GM21390 (cell line): ENCODE data around the gene PTPRN2.
"Not testable (repeated sequence)": the region's sequence is repeated elsewhere in the genome, so short reads cannot be mapped to it uniquely, and the experiment has no call there.

Experiments
- ATAC-seq: cut with Tn5 transposase; IDR thresholded peaks from one replicate; pipeline ENCODE4 v1.9.1; 2021; ENCODE audit not compliant: unreplicated experiment

The PTPRN2 gene

DNA sequence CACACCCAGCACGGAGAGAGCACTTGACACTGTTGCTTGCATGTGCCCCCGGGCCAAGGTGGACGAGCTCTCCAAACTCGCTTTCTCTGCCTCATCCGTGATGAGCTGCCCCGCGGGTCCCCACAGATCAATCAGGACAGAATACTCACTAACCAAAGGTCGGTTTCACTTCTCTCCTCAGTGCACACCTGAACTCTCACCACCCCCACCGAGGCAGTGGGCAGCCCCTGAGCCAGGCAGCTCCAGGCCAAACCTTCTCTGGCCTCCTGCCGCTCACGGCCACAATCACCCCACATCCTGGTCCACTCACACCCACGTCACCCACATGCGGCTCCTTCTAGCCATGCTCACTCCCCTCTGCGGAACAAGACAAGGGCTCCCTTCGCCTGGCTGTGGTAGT is 806.9 kb downstream of the PTPRN2 start:
- ATAC-seq: no peak

DNA sequence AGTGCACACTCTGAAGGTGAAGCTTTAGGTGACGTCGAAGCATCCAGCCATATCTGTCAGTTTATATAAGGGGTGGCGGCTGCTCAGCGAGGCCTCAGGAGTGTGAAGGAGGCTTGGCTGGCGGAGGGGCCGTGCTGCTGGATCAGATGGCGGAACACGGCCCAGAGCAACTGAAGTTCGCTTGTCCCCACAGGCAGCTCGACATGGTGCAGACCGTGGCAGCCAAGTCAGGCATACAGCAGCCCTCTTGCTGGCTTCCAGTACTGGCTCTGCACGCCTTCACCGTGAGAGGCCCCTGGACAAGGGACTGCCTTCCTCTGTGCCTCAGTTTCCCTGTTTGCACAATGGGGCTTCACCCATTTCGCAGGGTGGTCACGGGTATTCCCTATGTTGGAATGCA is 807.3 kb downstream of the PTPRN2 start:
- ATAC-seq: no peak

DNA sequence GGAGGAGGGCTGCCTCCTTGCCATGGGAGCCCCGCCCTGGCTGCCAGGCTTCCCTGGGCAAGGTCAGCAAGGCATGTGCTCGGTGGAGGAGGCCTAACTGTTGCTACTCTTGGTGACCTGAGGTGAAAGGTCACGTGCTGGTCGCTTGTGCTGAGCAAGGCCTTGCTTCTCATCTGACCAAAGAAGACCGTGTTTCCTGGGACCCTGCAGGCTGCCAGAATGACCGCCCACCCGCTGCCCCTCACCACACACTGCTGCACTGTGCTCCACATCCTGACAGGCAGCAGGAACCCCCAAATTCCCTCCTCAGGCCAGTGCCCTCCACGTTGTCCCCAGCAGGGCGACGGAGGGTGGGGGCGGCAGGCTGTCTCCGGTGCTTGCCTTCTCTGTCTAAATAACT is 808.4 kb downstream of the PTPRN2 start:
- ATAC-seq: no peak

DNA sequence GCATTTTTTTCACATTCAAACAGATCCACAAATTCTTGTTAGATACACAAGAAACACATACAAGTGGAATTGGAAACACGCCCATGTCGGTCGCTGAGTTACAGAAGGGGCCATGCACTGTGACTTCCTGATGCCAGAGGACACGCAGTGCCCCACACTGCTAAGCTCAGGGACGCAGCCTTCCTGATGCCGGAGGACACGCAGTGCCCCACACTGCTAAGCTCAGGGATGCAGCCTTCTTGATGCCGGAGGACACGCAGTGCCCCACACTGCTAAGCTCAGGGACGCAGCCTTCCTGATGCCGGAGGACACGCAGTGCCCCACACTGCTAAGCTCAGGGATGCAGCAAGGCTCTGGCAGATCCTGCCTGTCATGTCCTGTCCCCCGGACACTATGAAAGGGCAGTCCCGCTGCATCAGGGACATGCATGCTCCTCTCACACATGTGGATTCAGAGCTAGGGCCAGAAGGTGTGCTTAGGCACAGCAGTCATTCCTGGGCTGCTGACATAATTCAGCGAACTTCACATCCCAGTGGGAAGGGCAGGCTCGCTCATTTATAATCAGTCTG is 810.3 kb downstream of the PTPRN2 start:
- not testable (repeated sequence) for ATAC-seq

DNA sequence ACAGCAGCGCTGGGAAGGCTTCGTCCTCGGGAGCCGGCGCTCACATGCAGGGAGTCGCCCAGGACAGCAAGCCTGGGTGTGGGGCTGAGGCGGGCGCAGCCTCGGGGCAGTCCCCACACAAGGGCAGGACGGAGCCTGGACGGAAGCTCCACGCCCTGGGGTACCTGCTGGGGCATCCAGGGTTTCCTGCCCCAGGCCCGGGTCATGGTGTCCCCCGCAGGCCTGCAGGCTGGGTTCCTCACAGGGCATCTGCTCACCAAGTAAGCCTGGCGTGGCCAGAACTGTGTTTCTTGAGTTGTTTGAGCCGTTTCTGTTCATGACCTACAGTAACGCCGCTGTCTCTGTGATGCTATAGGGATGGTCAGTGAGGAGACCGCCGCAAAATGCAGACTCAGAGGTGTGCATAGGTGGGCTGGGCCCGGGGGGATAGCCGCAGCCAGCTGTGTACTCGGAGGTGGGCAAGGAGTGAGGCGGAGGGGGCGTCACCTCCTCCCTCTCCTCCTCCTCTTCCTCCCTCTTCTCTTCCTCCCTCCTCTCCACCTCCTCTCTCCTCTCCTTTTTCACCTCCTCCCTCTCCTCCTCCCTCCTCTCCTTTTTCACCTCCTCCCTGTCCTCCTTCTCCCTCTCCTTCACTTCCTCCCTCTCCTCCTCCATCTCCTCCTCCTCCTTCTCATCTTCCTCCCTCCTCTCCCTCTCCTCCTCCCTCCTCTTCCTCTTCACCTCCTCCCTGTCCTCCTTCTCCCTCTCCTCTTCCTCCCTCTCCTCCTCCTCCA is 811.9 kb downstream of the PTPRN2 start:
- ATAC-seq: no peak

DNA sequence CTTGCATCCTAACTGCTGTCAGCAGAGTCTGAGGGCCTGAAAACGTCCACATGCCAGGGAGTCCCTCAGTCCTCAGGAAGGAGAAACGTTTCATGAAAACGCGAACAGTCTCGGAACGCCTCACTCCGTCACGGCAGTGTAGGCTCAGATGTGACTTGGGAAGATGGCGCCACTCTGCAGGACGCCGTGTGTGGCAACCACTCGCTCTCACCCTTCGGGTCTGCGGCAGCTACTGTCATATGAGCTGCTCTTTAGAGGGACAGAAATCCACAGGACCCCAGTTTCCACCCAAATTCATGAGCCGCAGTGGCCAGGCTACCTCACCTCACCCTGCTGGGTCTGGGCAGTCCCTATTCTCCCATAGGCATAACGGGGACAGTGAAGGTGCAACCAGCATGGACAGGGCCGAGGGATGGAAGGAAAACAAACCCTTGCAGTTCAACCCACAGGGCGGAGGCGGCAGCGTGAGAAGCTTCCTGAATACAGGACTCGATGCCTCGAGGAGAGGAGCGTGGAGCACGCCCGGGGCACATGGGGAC is 812.5 kb downstream of the PTPRN2 start:
- ATAC-seq: no peak

DNA sequence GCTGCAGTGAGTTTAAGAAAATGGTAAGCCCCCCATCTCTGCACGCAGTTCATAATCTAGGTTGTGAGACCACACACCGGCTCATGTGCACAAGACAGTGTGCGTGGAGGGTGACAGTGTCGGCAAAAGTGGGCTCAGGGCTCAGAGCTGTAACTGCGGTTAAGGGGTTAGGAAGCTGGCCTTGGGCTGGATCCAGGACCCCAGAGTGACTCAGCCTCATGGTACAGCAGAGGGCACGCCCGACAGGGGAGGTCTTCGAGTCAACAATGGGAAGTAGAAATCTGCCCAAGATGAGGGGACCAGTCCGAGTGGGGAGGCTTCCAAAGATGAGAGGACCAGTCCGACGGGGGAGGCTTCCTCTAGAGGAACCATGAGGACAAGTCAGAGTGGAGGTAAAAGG is 813.1 kb downstream of the PTPRN2 start:
- no peak for ATAC-seq

DNA sequence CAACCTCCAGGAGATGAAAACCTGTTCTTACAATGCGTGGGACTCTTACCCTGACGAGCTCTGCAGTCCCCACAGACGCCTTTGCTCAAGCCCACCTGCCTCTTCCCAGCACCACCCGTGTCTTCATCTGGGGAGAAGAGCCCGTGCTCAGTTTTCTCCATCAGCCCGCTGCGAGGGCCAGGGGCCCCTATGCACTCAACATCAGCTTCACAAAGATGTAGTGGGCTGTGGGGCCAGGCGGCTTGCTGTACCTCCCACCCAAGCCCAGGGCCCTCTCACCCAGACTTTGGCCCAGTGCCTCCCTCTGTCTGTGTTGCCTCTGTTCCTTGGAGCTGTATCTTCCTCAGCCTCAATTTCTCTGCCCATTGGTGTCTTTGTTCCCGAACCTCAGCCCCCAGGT is 814.3 kb downstream of the PTPRN2 start:
- ATAC-seq: no peak

DNA sequence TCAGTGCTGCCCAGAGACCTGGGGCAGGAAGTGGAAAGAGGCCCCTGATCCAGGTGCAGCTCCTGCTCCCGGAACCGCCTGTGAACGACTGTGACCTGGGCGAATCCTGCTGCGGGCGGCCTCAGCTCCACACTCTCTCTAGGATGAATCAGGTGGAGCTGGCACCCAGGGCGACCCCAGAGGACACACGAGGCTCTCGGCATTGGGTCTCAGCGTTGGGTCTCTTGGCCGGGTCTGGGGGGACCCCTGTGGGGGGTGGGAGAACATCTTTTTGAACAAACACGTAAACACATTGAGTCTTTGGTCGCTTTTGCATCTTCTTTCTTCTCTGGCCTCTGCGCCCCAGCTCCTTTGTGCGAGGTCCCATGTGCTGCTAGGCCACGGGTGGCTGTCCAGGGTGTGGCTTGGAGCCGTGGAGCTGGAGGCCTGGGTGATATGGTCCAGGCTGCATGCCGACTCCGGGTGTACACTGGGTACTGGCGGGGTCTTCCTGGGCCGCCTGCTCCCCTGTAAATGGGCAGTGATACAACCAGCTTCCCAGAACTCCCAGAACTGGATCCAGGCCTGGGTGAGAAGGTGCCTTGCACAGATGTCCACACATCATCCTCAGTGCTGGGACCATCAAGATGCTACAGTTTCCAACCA is 815.0 kb downstream of the PTPRN2 start:
- ATAC-seq: no peak

DNA sequence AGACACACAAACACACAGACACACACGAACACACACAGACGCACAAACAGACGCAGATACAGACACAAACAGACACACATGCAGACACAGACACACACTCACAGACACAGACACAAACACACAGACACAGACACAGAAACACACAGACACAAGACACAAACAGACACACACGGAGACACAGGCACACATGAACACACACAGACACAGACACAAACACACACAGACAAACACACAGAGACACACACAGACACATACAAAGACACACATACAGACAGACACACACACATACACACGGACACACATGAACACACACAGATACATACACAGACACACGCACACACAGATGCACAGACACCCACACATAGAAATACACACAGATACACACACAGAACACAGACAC is 815.9 kb downstream of the PTPRN2 start:
- no peak for ATAC-seq

DNA sequence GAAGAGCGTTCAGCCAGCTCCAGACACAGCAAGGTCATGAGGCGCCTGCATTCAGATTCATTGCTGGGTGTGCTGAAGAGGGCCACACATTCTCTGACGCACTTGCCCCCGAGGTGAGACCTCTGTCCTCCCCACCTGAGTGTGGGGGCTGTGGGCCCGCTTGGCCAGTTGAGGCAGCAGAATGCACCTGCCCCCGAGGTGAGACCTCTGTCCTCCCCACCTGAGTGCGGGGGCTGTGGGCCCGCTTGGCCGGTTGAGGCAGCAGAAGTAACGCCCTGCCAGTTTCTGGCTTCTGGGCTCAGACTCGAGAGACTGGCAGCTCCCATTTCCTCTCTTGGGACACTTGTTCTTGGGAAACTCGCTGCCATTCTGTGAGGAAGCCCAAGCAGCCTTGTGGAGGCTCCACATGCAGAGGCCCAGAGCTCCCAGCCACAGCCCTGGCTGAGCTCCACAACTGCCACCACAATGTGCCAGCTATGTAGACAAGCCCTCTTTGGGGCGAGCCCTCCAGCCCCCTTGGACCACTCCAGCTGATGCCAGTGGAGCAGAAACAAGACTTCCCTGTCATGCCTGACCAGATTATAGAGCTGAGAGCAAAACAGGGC is 816.8 kb downstream of the PTPRN2 start:
- ATAC-seq: no peak

DNA sequence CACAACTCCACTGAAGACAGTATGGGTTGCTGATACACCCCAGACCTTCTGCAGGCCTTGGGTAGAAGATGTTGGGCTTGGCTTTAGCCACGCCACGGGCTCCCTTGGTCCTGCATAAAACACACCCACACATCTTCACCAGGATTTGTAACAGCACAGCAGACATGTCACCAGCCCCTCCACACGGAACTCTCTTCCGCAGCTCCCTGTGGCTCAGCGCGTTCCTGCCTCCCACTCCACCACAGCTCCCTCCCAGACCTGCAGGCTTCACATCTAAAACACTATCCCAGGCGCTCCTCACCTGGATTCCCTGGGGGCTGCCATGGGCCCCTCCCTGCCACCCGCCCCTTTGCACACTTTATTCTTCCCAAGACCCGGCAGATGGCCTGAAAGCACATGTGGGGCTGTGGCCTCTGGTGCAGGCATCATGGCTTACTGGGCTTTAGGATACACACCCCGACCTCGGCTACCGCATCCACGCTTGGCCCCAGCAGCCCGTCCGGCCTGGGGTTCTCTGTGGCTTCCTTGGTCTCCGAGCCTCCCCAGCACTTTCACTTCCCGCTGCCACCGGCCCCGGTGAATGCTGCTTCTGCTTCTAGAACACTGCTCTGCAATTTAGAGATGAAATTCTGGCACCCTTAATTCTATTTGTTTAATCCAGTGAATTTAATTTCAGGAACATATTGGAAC is 818.0 kb downstream of the PTPRN2 start:
- no peak for ATAC-seq

DNA sequence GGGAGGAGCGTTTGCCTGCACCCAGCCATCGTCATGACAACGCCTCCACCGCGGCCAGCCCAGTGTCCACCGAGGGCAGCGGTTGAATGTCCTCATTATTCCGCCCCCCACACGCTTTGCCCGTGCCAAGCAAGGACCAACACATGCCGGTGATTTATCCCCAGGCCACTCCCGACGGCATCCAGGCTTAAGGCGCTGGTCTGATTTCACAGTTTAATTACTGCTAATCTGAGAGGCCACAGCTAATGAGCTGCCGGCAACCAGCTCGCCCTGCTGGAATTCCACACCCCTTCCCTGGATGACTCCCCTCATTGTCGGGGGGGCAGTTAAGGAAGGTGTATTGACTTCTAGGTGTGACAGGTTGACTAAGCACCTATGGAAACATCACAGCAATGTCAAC is 818.5 kb downstream of the PTPRN2 start:
- no peak for ATAC-seq

DNA sequence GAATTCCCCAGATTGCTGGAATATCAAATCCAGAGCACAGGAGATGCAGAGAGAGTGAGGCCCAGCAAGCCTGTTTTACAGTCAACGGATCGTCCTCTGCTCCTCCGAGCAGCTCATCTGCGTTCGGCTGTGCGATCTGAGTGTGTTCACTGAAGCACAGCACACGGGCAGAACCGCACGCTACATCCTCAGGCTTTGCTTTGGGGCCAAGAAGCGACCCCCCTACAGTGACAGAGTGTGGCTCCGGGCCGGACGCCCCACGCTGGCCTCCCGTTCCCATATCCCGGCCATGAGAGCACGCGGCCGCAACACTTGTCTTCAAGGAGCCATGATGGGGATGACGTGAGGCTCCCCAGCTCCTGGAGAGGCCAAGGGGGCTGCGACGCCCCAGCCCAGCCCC is 819.4 kb downstream of the PTPRN2 start:
- ATAC-seq: no peak

DNA sequence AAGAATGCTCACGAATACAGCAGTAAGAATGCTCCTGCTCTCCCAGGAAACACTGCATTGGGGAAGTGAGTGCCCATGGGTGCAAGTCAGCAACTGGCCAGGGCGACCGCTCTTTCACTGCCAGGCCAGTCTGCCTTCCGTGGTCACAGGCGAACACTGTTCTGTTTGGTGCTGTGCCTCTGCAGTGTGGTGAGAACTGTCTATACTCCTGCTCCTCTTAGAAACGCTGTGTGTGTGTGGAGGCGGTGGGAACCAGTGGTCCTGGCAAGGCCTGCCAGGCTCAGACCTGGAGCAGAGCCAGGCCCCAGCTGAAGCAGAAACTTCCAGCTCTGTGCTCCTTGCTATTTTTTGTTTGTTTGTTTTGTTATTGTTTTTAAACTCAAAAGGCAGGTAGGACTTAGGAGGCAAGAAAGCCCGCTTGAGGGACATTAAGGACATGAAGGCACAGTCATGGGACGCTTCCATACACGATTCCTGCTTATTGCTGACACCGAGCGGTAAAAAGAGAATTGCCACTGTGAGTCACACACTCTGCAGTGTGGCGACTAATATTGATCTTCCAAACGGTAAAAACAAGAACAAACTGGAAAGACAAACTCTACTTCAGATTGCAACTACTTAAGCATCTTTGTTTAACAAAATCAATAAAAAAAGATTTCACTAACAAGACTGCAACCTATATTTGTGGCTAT is 820.0 kb downstream of the PTPRN2 start:
- ATAC-seq: no peak

DNA sequence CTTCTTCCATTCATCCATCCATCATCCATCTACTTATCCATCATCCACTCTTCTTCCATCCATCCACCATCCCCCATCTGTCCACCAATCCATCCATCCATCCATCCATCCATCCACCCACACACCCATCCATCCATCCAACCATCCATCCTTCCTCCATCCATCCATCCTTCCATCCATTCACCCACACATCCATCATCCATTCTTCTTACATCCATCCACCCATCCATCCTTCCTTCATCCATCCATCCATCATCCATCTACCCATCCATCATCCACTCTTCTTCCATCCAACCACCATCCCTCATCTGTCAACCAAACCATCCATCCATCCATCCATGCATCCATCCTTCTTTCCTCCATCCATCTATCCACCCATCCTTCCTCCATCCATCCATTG is 821.5 kb downstream of the PTPRN2 start:
- no peak for ATAC-seq

DNA sequence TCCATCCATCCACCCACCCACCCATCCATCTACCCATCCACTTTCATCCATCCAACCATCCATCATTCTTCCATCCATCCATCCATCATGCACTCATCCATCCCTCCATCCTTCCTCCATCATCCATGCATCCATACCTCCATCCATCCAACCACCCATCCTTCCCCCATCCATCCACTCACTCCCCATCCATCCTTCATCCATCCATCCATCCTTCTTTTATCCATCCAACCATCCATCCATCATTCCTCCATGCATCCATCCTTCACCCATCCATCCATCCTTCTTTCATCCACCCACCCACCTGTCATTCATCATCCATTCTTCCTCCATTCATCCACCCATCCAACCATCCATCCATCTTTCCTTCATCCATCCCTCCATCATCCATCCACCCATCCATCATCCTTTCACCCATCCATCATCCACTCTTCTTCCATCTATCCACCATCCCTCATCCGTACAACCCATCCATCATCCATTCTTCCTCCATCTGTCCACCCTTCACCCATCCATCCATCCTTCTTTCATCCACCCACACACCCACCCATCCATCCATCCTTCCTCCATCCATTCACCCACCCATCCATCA is 822.6 kb downstream of the PTPRN2 start:
- no peak for ATAC-seq

DNA sequence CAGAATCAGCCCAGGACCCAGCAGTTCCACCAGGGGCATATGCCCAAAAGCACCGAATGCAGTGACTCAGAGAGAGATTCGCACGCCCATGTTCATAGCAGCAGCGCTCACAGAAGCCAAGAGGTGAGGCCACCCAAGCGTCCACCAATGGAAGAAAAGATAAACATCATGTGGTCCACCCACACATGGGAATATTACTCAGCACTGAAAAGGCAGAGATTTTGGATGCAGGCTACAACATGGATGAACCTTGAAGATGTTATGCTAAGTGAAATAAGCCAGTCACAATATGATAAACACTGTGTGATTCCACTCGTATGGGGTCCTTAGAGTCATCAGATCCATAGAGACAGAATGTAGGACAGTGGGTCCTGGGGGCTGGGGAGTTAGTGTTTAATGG is 823.4 kb downstream of the PTPRN2 start:
- no peak for ATAC-seq

DNA sequence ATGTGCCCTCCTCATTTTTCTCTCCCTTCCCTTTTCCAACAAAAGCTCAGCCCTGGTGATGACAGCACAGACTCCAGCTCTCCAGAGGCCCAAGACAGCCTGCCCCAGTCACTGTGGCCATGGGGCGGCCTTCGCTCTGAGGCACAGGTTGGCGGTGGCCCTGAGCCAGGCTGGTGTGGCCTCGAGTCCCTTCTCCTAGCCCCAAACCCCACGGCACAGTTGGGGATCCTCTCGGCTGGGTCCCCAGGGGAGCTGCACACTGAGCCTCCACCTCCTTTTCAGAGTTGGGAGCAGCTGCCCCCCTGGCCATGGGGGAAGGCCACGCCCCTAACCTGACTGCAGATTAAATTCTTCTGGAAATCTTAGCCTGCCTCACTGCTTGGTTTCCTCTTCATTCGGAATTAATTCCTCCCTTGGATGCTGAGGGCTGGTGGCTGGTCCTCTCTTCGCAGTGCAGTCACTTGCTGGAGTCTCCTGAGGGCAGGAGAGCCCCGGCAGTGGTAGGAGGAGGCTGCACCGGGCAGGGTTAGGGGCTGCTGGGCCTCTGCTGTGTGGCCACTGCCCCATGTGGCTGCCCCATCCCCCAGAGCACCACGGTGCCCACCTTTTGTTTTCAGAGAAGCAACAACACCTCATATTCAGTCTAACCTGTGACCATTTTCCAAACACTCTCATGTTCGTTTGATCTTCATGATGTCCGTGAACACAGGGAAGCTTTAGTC is 824.2 kb downstream of the PTPRN2 start:
- ATAC-seq: no peak

DNA sequence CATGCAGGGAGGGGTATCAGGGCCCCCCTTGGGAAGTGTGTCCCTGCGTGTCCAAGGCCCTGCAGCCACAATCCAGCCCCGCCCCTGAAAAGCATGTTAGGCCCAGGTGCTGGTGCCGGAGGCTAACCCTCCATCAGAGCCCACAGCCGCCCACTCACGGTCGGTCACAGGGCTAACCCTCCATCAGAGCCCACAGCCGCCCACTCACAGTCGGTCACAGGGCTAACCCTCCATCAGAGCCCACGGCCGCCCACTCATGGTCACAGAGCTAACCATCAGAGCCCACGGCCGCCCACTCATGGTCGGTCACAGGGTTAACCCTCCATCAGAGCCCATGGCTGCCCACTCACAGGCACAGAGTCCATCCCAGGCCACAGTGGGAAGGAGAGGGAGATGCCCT is 824.8 kb downstream of the PTPRN2 start:
- no peak for ATAC-seq
